ENCODE results near the gene IL12B.
"Not testable (repeated sequence)": the region's sequence is repeated elsewhere in the genome, so short reads cannot be mapped to it uniquely, and the experiment has no call there.

IL12B gene

GRCh38 chr5:159309689-159310433 is 20.4 kb downstream of the IL12B start:
- DNase-seq = no peak
- Histone ChIP-seq H3K4me3 (ENCODE audit: low read depth, low read length) (no peak overlapping the region), H3K9me3 (ENCODE audit: severe bottlenecking) (no peaks in the 10 kb centered on the region), H3K36me3 (no peaks in the 10 kb centered on the region), H3K27ac (no peak overlapping the region), H3K27me3 (ENCODE audit: insufficient read depth, low read depth, severe bottlenecking) (peaks cover 9% of the 10 kb centered on the region)
- TF ChIP-seq, protein P1, sequence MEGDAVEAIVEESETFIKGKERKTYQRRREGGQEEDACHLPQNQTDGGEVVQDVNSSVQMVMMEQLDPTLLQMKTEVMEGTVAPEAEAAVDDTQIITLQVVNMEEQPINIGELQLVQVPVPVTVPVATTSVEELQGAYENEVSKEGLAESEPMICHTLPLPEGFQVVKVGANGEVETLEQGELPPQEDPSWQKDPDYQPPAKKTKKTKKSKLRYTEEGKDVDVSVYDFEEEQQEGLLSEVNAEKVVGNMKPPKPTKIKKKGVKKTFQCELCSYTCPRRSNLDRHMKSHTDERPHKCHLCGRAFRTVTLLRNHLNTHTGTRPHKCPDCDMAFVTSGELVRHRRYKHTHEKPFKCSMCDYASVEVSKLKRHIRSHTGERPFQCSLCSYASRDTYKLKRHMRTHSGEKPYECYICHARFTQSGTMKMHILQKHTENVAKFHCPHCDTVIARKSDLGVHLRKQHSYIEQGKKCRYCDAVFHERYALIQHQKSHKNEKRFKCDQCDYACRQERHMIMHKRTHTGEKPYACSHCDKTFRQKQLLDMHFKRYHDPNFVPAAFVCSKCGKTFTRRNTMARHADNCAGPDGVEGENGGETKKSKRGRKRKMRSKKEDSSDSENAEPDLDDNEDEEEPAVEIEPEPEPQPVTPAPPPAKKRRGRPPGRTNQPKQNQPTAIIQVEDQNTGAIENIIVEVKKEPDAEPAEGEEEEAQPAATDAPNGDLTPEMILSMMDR (IDR thresholded peaks at IDR 0.05; ENCODE audit: low read depth, low read length) = no peak

DNA sequence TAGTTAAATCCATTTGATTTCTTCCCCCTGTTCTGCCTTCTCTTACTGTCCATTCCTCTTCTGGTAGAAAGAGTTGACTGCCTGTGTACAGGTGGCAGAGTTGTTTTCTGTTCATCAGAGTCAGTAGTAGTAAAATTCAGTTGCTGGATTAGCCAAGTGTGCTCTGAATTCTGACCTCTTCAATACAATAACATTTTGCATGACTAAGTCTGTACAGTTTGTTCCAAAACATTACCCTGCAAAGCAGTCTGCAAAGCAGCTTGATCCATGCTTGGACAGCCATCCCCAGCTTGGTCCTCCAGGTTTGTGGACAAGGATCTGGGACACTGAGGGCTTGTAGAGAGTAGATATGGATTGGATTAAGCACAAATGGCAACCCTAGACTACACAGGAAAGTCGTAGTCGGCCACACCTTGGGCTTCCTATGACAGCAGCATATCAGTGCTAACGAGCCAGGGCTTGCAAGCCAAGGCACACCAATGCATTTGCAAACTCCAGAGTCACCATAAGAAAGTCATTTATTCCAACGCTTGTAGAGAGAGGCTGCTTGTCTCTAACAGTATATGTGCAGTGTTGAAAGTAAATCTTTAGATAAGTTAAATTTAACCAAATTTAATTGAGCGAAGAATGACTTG is 25.2 kb downstream of the IL12B start:
- H3K27ac ChIP-seq = no peak overlapping the region
- peaks cover 9% of the 10 kb centered on the region for H3K27me3 ChIP-seq (ENCODE audit: insufficient read depth, low read depth, severe bottlenecking)
- DNase-seq = no peak
- TF ChIP-seq, protein P1 (IDR thresholded peaks at IDR 0.05; ENCODE audit: low read depth, low read length) = no peak
- no peaks in the 10 kb centered on the region for H3K36me3 ChIP-seq
- H3K9me3 ChIP-seq (ENCODE audit: severe bottlenecking) = peaks cover 14% of the 10 kb centered on the region
- no peak overlapping the region for H3K4me3 ChIP-seq (ENCODE audit: low read depth, low read length)

GRCh38 chr5:159303286-159303685 is 27.0 kb downstream of the IL12B start:
- H3K27ac ChIP-seq = no peak overlapping the region
- H3K27me3 ChIP-seq (ENCODE audit: insufficient read depth, low read depth, severe bottlenecking) = peaks cover 4% of the 10 kb centered on the region
- no peak overlapping the region for H3K4me3 ChIP-seq (ENCODE audit: low read depth, low read length)
- TF ChIP-seq, protein P1 (IDR thresholded peaks at IDR 0.05; ENCODE audit: low read depth, low read length) = no peak
- no peak for DNase-seq
- H3K36me3 ChIP-seq = no peaks in the 10 kb centered on the region
- peaks cover 16% of the 10 kb centered on the region for H3K9me3 ChIP-seq (ENCODE audit: severe bottlenecking)

DNA sequence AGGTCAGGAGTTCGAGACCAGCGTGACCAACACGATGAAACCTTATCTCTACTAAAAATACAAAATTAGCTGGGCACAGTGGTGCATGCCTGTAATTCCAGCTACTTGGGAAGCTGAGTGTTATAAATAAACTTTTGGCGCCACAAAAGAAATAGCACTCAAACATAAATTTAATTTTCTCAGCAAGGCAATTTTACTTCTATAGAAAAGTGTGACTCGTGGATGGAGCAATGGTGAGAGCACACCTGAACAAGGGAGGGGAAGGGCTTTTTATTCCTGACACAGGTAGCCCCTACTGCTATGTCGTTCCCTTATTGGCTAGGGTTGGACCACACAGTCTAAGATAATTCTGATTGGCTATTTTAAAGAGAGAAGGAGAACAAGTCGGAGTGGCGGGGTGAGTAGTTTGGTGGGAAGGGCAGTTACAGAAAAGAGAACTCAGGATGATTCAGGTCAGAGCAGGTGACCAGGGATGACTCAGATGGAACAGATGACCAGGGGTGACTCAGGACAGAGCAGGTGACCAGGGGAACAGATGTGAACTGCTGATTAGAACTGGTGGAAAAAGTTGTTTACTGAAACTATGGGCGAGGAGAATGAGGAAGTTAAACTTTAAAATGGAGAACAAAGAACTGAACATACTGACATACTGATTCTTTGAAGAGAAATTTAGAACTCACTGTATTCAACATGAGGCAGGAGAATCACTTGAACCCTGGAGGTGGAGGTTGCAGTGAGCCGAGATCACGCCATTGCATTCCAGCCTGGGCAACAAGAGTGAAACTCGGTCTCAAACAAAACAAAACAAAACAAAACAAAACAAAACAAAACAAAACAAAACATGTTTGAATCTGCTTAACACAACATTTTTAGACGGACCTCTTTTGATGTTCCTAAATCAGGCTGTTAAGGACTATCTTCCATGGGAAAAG is 28.1 kb downstream of the IL12B start:
- not testable (repeated sequence) for DNase-seq; H3K27me3 ChIP-seq (ENCODE audit: insufficient read depth, low read depth, severe bottlenecking); H3K36me3 ChIP-seq; H3K4me3 ChIP-seq (ENCODE audit: low read depth, low read length); H3K27ac ChIP-seq
- peaks cover 23% of the 10 kb centered on the region for H3K9me3 ChIP-seq (ENCODE audit: severe bottlenecking)

DNA sequence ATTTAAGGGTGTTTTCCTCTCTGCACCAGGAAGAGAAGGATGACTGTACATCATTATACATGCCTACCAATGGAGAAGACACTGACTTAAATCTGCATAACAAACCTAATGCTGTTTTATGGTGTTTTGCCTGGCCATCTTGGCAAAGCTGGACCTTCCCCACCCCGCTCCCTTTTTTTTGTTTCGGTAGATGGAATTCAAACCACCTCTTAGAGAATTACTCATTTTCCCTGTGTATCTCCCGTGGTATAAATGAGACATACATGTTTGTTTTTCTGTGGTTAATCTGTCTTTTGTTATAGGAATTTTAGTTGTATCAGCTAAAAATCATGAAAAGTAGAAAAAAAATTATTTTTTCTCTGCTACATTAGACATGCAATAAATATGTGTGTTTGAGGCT is 28.8 kb downstream of the IL12B start:
- Histone ChIP-seq H3K27ac (no peak overlapping the region), H3K36me3 (no peaks in the 10 kb centered on the region), H3K9me3 (ENCODE audit: severe bottlenecking) (peaks cover 23% of the 10 kb centered on the region), H3K4me3 (ENCODE audit: low read depth, low read length) (no peak overlapping the region), H3K27me3 (ENCODE audit: insufficient read depth, low read depth, severe bottlenecking) (no peaks in the 10 kb centered on the region)
- no peak for DNase-seq
- TF ChIP-seq, protein P1 (IDR thresholded peaks at IDR 0.05; ENCODE audit: low read depth, low read length) = no peak

GRCh38 chr5:159297300-159297699 is 33.0 kb downstream of the IL12B start:
- not testable (repeated sequence) for H3K27me3 ChIP-seq (ENCODE audit: insufficient read depth, low read depth, severe bottlenecking); DNase-seq; H3K36me3 ChIP-seq; H3K27ac ChIP-seq; H3K4me3 ChIP-seq (ENCODE audit: low read depth, low read length)
- H3K9me3 ChIP-seq (ENCODE audit: severe bottlenecking) = peaks cover 16% of the 10 kb centered on the region
